Transverse colon (tissue), 4 donors: Measurements from ENCODE around the gene OSBPL10. TPM values are rescaled to one million over a fixed set of nuclear protein-coding genes. Genes with fewer than 3 reads are reported as not detected.

ENCODE experiments used
- DNase-seq: peaks from one replicate; pipeline ENCODE4 v3.0.0-alpha.2; 2019
- H3K27ac ChIP-seq, 4 donors: fragments of 200-600 bp; sonication (generic); 2 replicates each; pipeline ENCODE4 v1.5.1; 2016 to 2018; ENCODE audit warnings: inconsistent platforms in 4 of 4
- H3K27me3 ChIP-seq: fragments of 200-600 bp; sonication (generic); 2 replicates; pipeline ENCODE4 v1.5.1; 2017; ENCODE audit warnings: inconsistent platforms
- H3K36me3 ChIP-seq, 4 donors: fragments of 200-600 bp; sonication (generic); 2 replicates each; pipeline ENCODE4 v1.5.1; 2017 to 2019; ENCODE audit warnings: inconsistent platforms in 4 of 4
- H3K4me1 ChIP-seq, 4 donors: fragments of 200-600 bp; sonication (generic); 2 replicates each; pipeline ENCODE4 v1.5.1; 2017 to 2020; ENCODE audit warnings: inconsistent platforms in 4 of 4
- H3K4me3 ChIP-seq, 4 donors: fragments of 200-600 bp; sonication (generic); 1 replicate in 1 of 4; 2 replicates in 3 of 4; pipeline versions ENCODE4 v1.5.1 to v1.6.1; 2017 to 2019; ENCODE audit warnings: inconsistent platforms in 4 of 4
- H3K9me3 ChIP-seq, 2 donors: fragments of 200-600 bp; sonication (generic); 2 replicates each; pipeline ENCODE4 v1.5.1; 2017 to 2019; ENCODE audit warnings: inconsistent platforms in 2 of 2
- EP300 ChIP-seq: sonication (generic); formaldehyde crosslinking; IDR thresholded peaks from one replicate; pipeline ENCODE4 v1.6.1; 2017; ENCODE audit warnings: antibody characterized with exemption, low read depth
- POLR2A ChIP-seq: fragments of 450-650 bp; IDR thresholded peaks from one replicate; pipeline ENCODE4 v1.6.1; 2016; ENCODE audit warnings: antibody characterized with exemption, mild to moderate bottlenecking, moderate library complexity
- POLR2AphosphoS5 ChIP-seq, 3 donors: sonication (generic); formaldehyde crosslinking; IDR thresholded peaks; one replicate each; pipeline ENCODE4 v1.6.1; 2016; ENCODE audit warnings: antibody characterized with exemption in 3 of 3
- WGBS, 2 donors: methylation state at CpG; one replicate each; pipeline ENCODE4 v1.1.5; 2018; ENCODE audit warnings: low coverage in 1 of 2; 5-methylcytosine and 5-hydroxymethylcytosine counted together
- in situ Hi-C, 4 donors: fragments of 200-750 bp; cut with MboI; loops; one replicate each; pipeline versions ENCODE4 v1.15.0 to v1.15.1; 2017; ENCODE audit warnings: low sequenced_read_pairs in 3 of 4, low pct_ligation_motif_present in 1 of 4, low pct_unique_long_range_greater_than_20kb in 1 of 4
- intact Hi-C: fragments of 100-400 bp; cut with DNase I; formaldehyde crosslinking; loops from one replicate; pipeline ENCODE4 v1.15.1; 2023; ENCODE audit warnings: low total_unique reads
- total RNA-seq, 4 donors: library from RNA; depleted of rRNA; stranded (reverse); fragments of >200 nt; gene quantifications; one replicate each; pipeline ENCODE4 v1.1.0, GENCODE V29; 2016
- TF ChIP-seq, protein P1 (sequence below), 5 experiments: fragments of 200-600 bp in 3 of 5; fragments of 450-650 bp in 2 of 5; sonication (generic) in 3 of 5; IDR thresholded peaks; 1 replicate in 2 of 5; 2 replicates in 3 of 5; pipeline ENCODE4 v1.5.1; 2016 to 2017; ENCODE audit warnings: antibody characterized with exemption in 5 of 5, inconsistent platforms in 3 of 5, mild to moderate bottlenecking in 2 of 5, moderate library complexity in 1 of 5

The OSBPL10 gene
- 10 to 100 TPM in 3 of 4 donors, 1 to 10 TPM in 1; 10.0 to 34.8 (median 19.5) TPM for total RNA-seq

- in situ Hi-C loops, result no loop called here
- H3K4me1 ChIP-seq, result peaks cover 0 to 16% (median 11%) of the 10 kb centered on the region in 4 donors
- DNase-seq, result peak; percentile 90
- peak; percentile 69 for TF ChIP-seq POLR2A
- peak; percentile 15 for TF ChIP-seq EP300
- TF ChIP-seq, protein P1, sequence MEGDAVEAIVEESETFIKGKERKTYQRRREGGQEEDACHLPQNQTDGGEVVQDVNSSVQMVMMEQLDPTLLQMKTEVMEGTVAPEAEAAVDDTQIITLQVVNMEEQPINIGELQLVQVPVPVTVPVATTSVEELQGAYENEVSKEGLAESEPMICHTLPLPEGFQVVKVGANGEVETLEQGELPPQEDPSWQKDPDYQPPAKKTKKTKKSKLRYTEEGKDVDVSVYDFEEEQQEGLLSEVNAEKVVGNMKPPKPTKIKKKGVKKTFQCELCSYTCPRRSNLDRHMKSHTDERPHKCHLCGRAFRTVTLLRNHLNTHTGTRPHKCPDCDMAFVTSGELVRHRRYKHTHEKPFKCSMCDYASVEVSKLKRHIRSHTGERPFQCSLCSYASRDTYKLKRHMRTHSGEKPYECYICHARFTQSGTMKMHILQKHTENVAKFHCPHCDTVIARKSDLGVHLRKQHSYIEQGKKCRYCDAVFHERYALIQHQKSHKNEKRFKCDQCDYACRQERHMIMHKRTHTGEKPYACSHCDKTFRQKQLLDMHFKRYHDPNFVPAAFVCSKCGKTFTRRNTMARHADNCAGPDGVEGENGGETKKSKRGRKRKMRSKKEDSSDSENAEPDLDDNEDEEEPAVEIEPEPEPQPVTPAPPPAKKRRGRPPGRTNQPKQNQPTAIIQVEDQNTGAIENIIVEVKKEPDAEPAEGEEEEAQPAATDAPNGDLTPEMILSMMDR (IDR thresholded peaks at IDR 0.05), result peak in 1 of 5 experiments; percentile 20
- TF ChIP-seq POLR2AphosphoS5 (IDR thresholded peaks at IDR 0.05), result peak; percentile 51 to 75 (median 62)
- H3K27me3 ChIP-seq, result no peaks in the 10 kb centered on the region
- H3K9me3 ChIP-seq, result no peaks in the 10 kb centered on the region
- WGBS, 2 donors, result 3 to 5% methylated on average over 8 to 55 of the region's 65 CpGs
- H3K4me3 ChIP-seq, result peak within 1 kb of the TSS; percentile 52 to 81 (median 58)
- intact Hi-C loops, result no loop called here
- H3K27ac ChIP-seq, result peak within 1 kb of the TSS; percentile 89 to 98 (median 92)
- no peaks in the 10 kb centered on the region for H3K36me3 ChIP-seq
Measured at GRCh38 chr3:31981206-31982181, at the start of gene OSBPL10, which contains the start of gene ZNF860. TSS of gene OSBPL10 (minus strand) at chr3:31981262. CDS start at chr3:31981179, 83 bp downstream. TSS of gene ZNF860 (plus strand) at chr3:31981750. CDS start at chr3:31989080, 7,330 bp downstream.

DNA sequence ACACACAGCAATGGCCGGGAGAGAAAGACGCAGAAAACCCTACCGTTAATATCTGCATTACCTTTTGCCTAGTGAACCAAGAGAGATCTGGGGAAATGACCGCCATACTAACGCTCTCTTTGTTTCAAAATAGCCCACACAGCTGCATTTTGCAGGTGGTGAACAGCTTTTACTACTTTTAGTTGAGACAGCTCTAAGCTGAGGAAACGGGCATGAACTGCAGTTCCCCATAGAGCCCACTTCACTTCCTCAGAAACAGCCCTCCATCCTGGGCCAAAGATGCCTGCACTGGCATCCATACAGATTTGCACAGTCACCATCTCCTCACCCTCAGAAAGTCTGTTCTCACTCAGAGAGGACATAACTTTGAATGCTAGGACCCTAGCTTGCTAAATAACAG is 45.5 kb upstream of the OSBPL10 start:
- no peak for DNase-seq
- in situ Hi-C loops, result loop anchor here in 1 of 4 donors (25.0 kb wide), 1 partner anchor 111 kb away; no protein-coding TSS in a partner anchor
- Histone ChIP-seq H3K27ac (no peak overlapping the region), H3K4me1 (peaks cover 0 to 7% (median 0%) of the 10 kb centered on the region in 4 donors), H3K9me3 (no peaks in the 10 kb centered on the region), H3K36me3 (no peaks in the 10 kb centered on the region), H3K4me3 (no peak overlapping the region), H3K27me3 (no peaks in the 10 kb centered on the region)
- WGBS, 2 donors, result 82 to 96% methylated on average over 5 to 6 of the region's 6 CpGs
- TF ChIP-seq POLR2AphosphoS5 (IDR thresholded peaks at IDR 0.05) (no peak), POLR2A (no peak), EP300 (no peak)
- TF ChIP-seq, protein P1 (IDR thresholded peaks at IDR 0.05), result no peak
- intact Hi-C loops, result no loop called here

DNA sequence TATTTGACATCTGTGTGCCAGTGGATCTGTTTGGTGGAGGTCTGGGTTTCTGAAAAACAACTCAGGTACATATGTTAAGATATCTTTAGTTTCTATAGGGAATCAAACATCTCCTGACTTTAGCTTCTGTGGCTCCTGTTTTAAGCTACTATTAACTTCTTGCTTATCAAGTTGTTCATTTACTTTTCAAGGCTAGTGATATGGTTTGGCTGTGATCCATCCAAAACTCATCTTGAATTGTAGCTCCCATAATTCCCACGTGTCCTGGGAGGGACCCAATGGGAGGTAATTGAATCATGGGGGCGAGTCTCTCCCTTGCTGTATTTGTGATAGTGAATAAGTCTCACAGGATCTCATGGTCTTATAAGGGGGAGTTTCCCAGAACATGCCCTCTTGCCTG is 41.9 kb upstream of the OSBPL10 start:
- intact Hi-C loops, result loop anchor here (5.0 kb wide), 1 partner anchor 119 kb away; no protein-coding TSS in a partner anchor
- TF ChIP-seq EP300, result no peak
- no peak for TF ChIP-seq POLR2AphosphoS5 (IDR thresholded peaks at IDR 0.05)
- TF ChIP-seq, protein P1 (IDR thresholded peaks at IDR 0.05), result no peak
- H3K27me3 ChIP-seq, result no peaks in the 10 kb centered on the region

DNA sequence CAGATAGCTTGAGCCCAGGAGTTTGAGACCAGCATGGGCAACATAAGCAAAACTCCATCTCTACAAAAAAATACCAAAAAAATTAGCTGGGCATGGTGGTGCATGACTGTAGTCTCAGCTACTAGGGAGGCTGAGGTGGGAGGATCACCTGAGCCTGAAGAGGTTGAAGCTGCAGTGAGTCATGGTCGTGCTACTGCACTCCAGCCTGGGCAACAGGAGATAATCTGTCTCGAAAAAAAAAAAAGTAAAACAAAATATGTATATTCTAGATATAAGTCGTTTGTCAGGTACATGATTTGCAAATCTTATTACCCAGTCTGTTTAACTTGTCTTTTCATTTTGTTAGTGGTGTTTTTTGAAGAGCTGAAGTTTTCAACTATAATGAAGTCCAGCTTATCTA is 40.7 kb upstream of the OSBPL10 start:
- Histone ChIP-seq H3K36me3 (no peaks in the 10 kb centered on the region), H3K4me3 (no peak overlapping the region), H3K9me3 (no peaks in the 10 kb centered on the region), H3K27me3 (no peaks in the 10 kb centered on the region), H3K4me1 (peaks cover 0 to 19% (median 10%) of the 10 kb centered on the region in 4 donors), H3K27ac (no peak overlapping the region)
- DNase-seq, result no peak
- TF ChIP-seq EP300 (no peak), POLR2A (no peak), POLR2AphosphoS5 (IDR thresholded peaks at IDR 0.05) (no peak)
- TF ChIP-seq, protein P1 (IDR thresholded peaks at IDR 0.05), result no peak
- intact Hi-C loops, result loop anchor here (5.0 kb wide), 1 partner anchor 121 kb away; no protein-coding TSS in a partner anchor
- in situ Hi-C loops, result loop anchor here in 2 of 4 donors (5.0 kb wide), 1 partner anchor 121 kb away; no protein-coding TSS in a partner anchor
- WGBS, 2 donors, result 62 to 76% methylated on average over 3 of the region's 3 CpGs

More for the DNA sequence above, 41.9 kb upstream of the OSBPL10 start:
- Histone ChIP-seq H3K4me3 (no peak overlapping the region), H3K4me1 (peaks cover 0 to 19% (median 7%) of the 10 kb centered on the region in 4 donors), H3K27ac (no peak overlapping the region), H3K36me3 (no peaks in the 10 kb centered on the region), H3K9me3 (no peaks in the 10 kb centered on the region)
- no peak for DNase-seq
- 8 to 54% methylated on average over 2 of the region's 2 CpGs for WGBS, 2 donors
- in situ Hi-C loops, result loop anchor here in 2 of 4 donors (5.0 kb wide), 1 partner anchor 119 kb away; no protein-coding TSS in a partner anchor
